Right atrium auricular region (tissue), 2 donors: ENCODE data around the gene CAMTA1. TPM values are rescaled to one million over a fixed set of nuclear protein-coding genes. Genes with fewer than 3 reads are reported as not detected.

Experiments used
- DNase-seq: peaks from one replicate; pipeline ENCODE4 v3.0.0-alpha.2; 2019; ENCODE audit warnings: low spot score
- H3K27ac ChIP-seq, 2 donors: fragments of 200-600 bp; sonication (generic); 1 replicate in 1 of 2; 2 replicates in 1 of 2; pipeline ENCODE4 v1.5.1; 2016 to 2019
- H3K27me3 ChIP-seq, 2 donors: fragments of 200-600 bp; sonication (generic); one replicate each; pipeline versions ENCODE4 v1.5.1 to v1.6.0; 2017 to 2019
- H3K36me3 ChIP-seq: fragments of 200-600 bp; sonication (generic); one replicate; pipeline ENCODE4 v1.5.1; 2016
- H3K4me1 ChIP-seq, 2 donors: fragments of 200-600 bp; sonication (generic); one replicate each; pipeline versions ENCODE4 v1.5.1 to v1.6.0; 2017 to 2019
- H3K4me3 ChIP-seq, 2 donors: fragments of 200-600 bp; sonication (generic); 1 replicate in 1 of 2; 2 replicates in 1 of 2; pipeline ENCODE4 v1.5.1; 2017 to 2019; ENCODE audit warnings: mild to moderate bottlenecking in 1 of 2, moderate library complexity in 1 of 2
- H3K9me3 ChIP-seq, 2 donors: fragments of 200-600 bp; sonication (generic); one replicate each; pipeline ENCODE4 v1.5.1; 2019
- CTCF ChIP-seq, 2 donors: fragments of 200-600 bp; sonication (generic); IDR thresholded peaks; one replicate each; pipeline ENCODE4 v1.5.1; 2019; ENCODE audit warnings: antibody characterized with exemption in 2 of 2
- total RNA-seq, 2 donors: library from RNA; depleted of rRNA; stranded (reverse); fragments of >200 nt; gene quantifications; one replicate each; pipeline ENCODE4 v1.1.0, GENCODE V29; 2016

Gene CAMTA1
- total RNA-seq, 2 donors from 2014 or later: 132 to 190 TPM

- H3K27me3 ChIP-seq: no peaks in the 10 kb centered on the region
- H3K27ac ChIP-seq: no peak overlapping the region
- no peak for TF ChIP-seq CTCF (IDR thresholded peaks at IDR 0.05)
- H3K4me1 ChIP-seq: peaks cover 0 to 28% of the 10 kb centered on the region in 2 donors
- no peak overlapping the region for H3K4me3 ChIP-seq
- no peaks in the 10 kb centered on the region for H3K36me3 ChIP-seq
- DNase-seq: no peak
- H3K9me3 ChIP-seq: no peaks in the 10 kb centered on the region
Observed at GRCh38 chr1:6923955-6924881, 139.0 kb downstream of the CAMTA1 start.

- DNase-seq: no peak
- H3K27ac ChIP-seq: no peak overlapping the region
- H3K9me3 ChIP-seq: no peaks in the 10 kb centered on the region
- H3K36me3 ChIP-seq: no peaks in the 10 kb centered on the region
- TF ChIP-seq CTCF (IDR thresholded peaks at IDR 0.05): no peak
- H3K4me1 ChIP-seq: peaks cover 0 to 28% of the 10 kb centered on the region in 2 donors
- no peaks in the 10 kb centered on the region for H3K27me3 ChIP-seq
- H3K4me3 ChIP-seq: no peak overlapping the region
Observed at GRCh38 chr1:6924891-6925290, 139.6 kb downstream of the CAMTA1 start.

- TF ChIP-seq CTCF (IDR thresholded peaks at IDR 0.05): no peak
- Histone ChIP-seq H3K9me3 (no peaks in the 10 kb centered on the region), H3K27me3 (no peaks in the 10 kb centered on the region), H3K36me3 (no peaks in the 10 kb centered on the region), H3K4me3 (no peak overlapping the region), H3K27ac (no peak overlapping the region), H3K4me1 (peaks cover 0 to 21% of the 10 kb centered on the region in 2 donors)
- no peak for DNase-seq
Observed at GRCh38 chr1:6927626-6928025, 142.4 kb downstream of the CAMTA1 start.

- Histone ChIP-seq H3K4me3 (no peak overlapping the region), H3K4me1 (peaks cover 0 to 16% of the 10 kb centered on the region in 2 donors), H3K36me3 (no peaks in the 10 kb centered on the region), H3K27ac (no peak overlapping the region), H3K27me3 (no peaks in the 10 kb centered on the region), H3K9me3 (no peaks in the 10 kb centered on the region)
- TF ChIP-seq CTCF (IDR thresholded peaks at IDR 0.05): no peak
- no peak for DNase-seq
Observed at GRCh38 chr1:6928106-6928885, 143.0 kb downstream of the CAMTA1 start.

GRCh38 chr1:6930732-6931300, 145.6 kb downstream of the CAMTA1 start:
- Histone ChIP-seq H3K27me3 (no peaks in the 10 kb centered on the region), H3K9me3 (no peaks in the 10 kb centered on the region), H3K4me1 (no peaks in the 10 kb centered on the region), H3K4me3 (no peak overlapping the region), H3K36me3 (no peaks in the 10 kb centered on the region), H3K27ac (no peak overlapping the region)
- DNase-seq: no peak
- no peak for TF ChIP-seq CTCF (IDR thresholded peaks at IDR 0.05)
